ENCODE data around the gene LAMA1.

DNA sequence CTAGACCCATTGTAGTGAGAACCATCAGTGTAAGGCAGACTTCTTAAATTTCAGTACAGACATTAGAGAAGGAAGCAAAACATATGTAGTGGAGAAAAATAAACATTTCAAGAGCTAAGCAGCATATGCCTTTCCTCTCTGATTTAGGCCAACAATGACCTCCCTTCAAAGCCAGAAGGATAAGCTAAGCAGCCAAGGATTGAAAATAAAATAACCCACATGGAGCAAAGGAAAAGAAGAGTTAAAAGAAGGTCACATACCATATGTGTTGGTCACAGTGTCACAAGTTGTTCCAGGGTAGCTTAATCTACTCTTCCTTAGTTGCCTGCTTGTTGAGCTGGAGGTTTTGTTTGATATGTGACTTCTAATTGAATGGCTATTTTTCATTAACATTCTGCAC lies 15.6 kb upstream of the LAMA1 start:
- TF ChIP-seq POLR2A (IDR thresholded peaks at IDR 0.05) = no peak
- TF ChIP-seq POLR2AphosphoS5 (IDR thresholded peaks at IDR 0.05) = no peak
- TF ChIP-seq, protein P1, sequence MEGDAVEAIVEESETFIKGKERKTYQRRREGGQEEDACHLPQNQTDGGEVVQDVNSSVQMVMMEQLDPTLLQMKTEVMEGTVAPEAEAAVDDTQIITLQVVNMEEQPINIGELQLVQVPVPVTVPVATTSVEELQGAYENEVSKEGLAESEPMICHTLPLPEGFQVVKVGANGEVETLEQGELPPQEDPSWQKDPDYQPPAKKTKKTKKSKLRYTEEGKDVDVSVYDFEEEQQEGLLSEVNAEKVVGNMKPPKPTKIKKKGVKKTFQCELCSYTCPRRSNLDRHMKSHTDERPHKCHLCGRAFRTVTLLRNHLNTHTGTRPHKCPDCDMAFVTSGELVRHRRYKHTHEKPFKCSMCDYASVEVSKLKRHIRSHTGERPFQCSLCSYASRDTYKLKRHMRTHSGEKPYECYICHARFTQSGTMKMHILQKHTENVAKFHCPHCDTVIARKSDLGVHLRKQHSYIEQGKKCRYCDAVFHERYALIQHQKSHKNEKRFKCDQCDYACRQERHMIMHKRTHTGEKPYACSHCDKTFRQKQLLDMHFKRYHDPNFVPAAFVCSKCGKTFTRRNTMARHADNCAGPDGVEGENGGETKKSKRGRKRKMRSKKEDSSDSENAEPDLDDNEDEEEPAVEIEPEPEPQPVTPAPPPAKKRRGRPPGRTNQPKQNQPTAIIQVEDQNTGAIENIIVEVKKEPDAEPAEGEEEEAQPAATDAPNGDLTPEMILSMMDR (IDR thresholded peaks at IDR 0.05) = no peak
